K562 (cell line): ENCODE measurements around the gene LHX3. TPM values are rescaled to one million over a fixed set of nuclear protein-coding genes. Genes with fewer than 3 reads are reported as not detected.

ENCODE experiments used
- BMI1 ChIP-seq: fragments of 150-350 bp; IDR thresholded peaks from 2 replicates; pipeline ENCODE4 v1.6.1; 2014; ENCODE audit warnings: low read length
- CXXC5 ChIP-seq: fragments of 250-450 bp; sonication (Bioruptor Pico); IDR thresholded peaks from 2 replicates; pipeline ENCODE4 v1.8.0; 2022; ENCODE audit warnings: inconsistent platforms, mild to moderate bottlenecking, moderate library complexity
- EP400 ChIP-seq: fragments of 450-650 bp; IDR thresholded peaks from 2 replicates; pipeline ENCODE4 v1.6.1; 2017; ENCODE audit warnings: antibody characterized with exemption, mild to moderate bottlenecking, moderate library complexity
- FOXP1 ChIP-seq: sonication (generic); formaldehyde crosslinking; IDR thresholded peaks from 2 replicates; pipeline ENCODE4 v1.8.0; 2022; ENCODE audit warnings: mild to moderate bottlenecking, missing genetic modification reagents
- GTF2A2 ChIP-seq: IDR thresholded peaks from 2 replicates; pipeline ENCODE4 v1.6.1; 2016; ENCODE audit warnings: mild to moderate bottlenecking, missing genetic modification characterization, missing compliant biosample characterization
- GTF2E2 ChIP-seq: fragments of 200-800 bp; sonication (Bioruptor generic); IDR thresholded peaks from 2 replicates; pipeline ENCODE4 v1.6.1; 2016; ENCODE audit warnings: missing genetic modification characterization, missing compliant biosample characterization
- ILF3 ChIP-seq: fragments of 450-650 bp; IDR thresholded peaks from 2 replicates; pipeline ENCODE4 v1.6.1; 2018; ENCODE audit warnings: antibody characterized with exemption, mild to moderate bottlenecking, moderate library complexity, borderline replicate concordance
- MXI1 ChIP-seq: IDR thresholded peaks from 2 replicates; pipeline ENCODE4 v1.6.1; 2011; ENCODE audit warnings: low read depth, mild to moderate bottlenecking, improper control_type of control experiment, low read length
- NBN ChIP-seq: fragments of 450-650 bp; IDR thresholded peaks from 2 replicates; pipeline ENCODE4 v1.6.1; 2016; ENCODE audit warnings: low read depth, mild to moderate bottlenecking
- NFE2 ChIP-seq: IDR thresholded peaks from 2 replicates; pipeline ENCODE4 v1.6.1; 2014; ENCODE audit warnings: antibody characterized with exemption, low read depth
- REST ChIP-seq, 2 experiments: fragments of 450-650 bp; formaldehyde crosslinking in 1 of 2; IDR thresholded peaks; 2 replicates each; pipeline versions ENCODE4 v1.4.0 to v1.6.1; 2014 to 2020; ENCODE audit warnings: mild to moderate bottlenecking in 2 of 2, borderline replicate concordance in 1 of 2, low read depth in 1 of 2
- SMARCE1 ChIP-seq: fragments of 450-650 bp; IDR thresholded peaks from 2 replicates; pipeline ENCODE4 v1.7.1; 2016; ENCODE audit warnings: mild to moderate bottlenecking
- SNRNP70 ChIP-seq: fragments of 200-400 bp; formaldehyde crosslinking; optimal IDR thresholded peaks from 2 replicates; pipeline ENCODE3; 2017; ENCODE audit warnings: low read depth, low read length
- SREBF1 ChIP-seq: fragments of 150-350 bp; IDR thresholded peaks from 2 replicates; pipeline ENCODE4 v1.6.1; 2014; ENCODE audit warnings: antibody characterized with exemption, low read depth, low read length, borderline replicate concordance
- TFAP4 ChIP-seq: sonication (generic); formaldehyde crosslinking; IDR thresholded peaks from 2 replicates; pipeline ENCODE4 v1.8.0; 2022; ENCODE audit warnings: missing genetic modification reagents, mild to moderate bottlenecking, moderate library complexity, borderline replicate concordance
- U2AF2 ChIP-seq: fragments of 200-400 bp; formaldehyde crosslinking; optimal IDR thresholded peaks from 2 replicates; pipeline ENCODE3; 2017; ENCODE audit warnings: low read depth, mild to moderate bottlenecking, low read length
- ZBTB1 ChIP-seq: sonication (generic); formaldehyde crosslinking; IDR thresholded peaks from 2 replicates; pipeline ENCODE4 v1.8.1; 2023; ENCODE audit warnings: missing genetic modification reagents, low read depth, mild to moderate bottlenecking, borderline replicate concordance
- ZNF347 ChIP-seq: fragments of 450-650 bp; formaldehyde crosslinking; IDR thresholded peaks from 2 replicates; pipeline ENCODE4 v1.4.0; 2020; ENCODE audit warnings: low read depth, mild to moderate bottlenecking, moderate library complexity
- ZNF384 ChIP-seq: IDR thresholded peaks from 2 replicates; pipeline ENCODE4 v1.6.1; 2012; ENCODE audit warnings: low read depth, low read length, improper control_type of control experiment
- ZNF583 ChIP-seq: fragments of 250-450 bp; sonication (Bioruptor Pico); IDR thresholded peaks from 2 replicates; pipeline ENCODE4 v1.4.0; 2020
- ZNF696 ChIP-seq: fragments of 250-450 bp; sonication (Bioruptor Pico); conservative IDR thresholded peaks from 2 replicates; pipeline ENCODE4 v1.4.0; 2020; ENCODE audit warnings: mild to moderate bottlenecking, moderate library complexity
- ZNF717 ChIP-seq: fragments of 250-450 bp; sonication (Bioruptor Pico); IDR thresholded peaks from 2 replicates; pipeline ENCODE4 v1.5.0; 2021
- polyA plus RNA-seq, 8 experiments: library from polyadenylated mRNA; depleted of rRNA in 4 of 8; stranded (reverse) in 5 of 8; unstranded in 3 of 8; fragments of >200 nt; fragmentation: Nextera tagmentation in 2 of 8; fragmentation: Illumina TruSeq in 1 of 8; extraction: Ambion mirVana in 2 of 8; extraction: Trizol in 1 of 8; gene quantifications; 2 replicates each; pipeline versions ENCODE4 v1.2.1 to v1.2.3, GENCODE V29; 2011 to 2014; ENCODE audit warnings: inconsistent platforms in 1 of 8, missing spikeins in 1 of 8
- total RNA-seq, 7 experiments: library from RNA; depleted of rRNA in 6 of 7; stranded (reverse); fragments of >200 nt in 6 of 7; fragmentation: Illumina TruSeq in 2 of 7; extraction: Trizol in 2 of 7; gene quantifications; 2 replicates each; pipeline versions ENCODE4 v1.2.1 to v1.2.3, GENCODE V29; 2011 to 2021; ENCODE audit warnings: low replicate concordance in 1 of 7

The LHX3 gene
- total and polyA plus RNA-seq, 9 of the 15 experiments (the other 6 are each of a cell fraction or from before 2014, with no cell fraction given) = 0.09 TPM; not detected in 8

DNA sequence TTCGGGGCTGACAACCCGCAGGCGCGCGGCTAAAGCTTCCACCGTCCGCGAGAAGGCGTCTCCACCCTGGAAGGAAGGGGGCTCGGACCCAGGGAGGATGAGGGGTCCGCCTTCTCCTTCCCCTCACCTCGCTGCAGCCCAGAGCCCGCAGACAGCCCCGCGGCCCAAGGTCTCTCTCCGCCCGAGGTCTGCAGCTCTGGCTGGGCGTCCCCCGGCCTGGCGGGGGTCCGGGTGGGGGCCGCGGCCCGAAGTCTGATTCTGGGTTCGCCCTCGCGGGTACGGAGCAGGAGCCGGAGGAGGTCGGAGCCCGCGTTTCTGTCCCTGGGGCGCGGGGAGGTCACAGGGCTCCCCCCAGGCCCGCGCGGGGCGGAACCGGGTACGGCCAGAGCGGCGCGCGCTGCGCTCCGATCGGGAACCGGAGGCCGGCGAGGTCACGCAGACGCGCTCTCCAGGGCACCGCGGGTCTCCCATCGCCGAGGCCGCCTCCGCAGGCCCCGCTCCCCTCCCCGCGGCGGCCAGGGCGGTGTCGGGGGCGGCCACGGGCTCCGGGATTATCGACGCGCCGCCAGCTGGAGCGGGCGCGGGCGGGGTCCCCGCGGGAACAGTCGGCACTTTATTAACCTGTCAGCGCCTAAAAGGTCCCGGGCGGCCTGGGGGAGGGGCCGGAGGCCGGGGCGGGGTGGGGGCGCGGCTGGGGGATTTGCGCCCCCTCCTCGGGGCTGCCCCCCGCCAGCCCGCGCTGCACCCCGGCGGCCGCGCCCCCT is 11.6 kb downstream of the LHX3 start (continued):
- TF ChIP-seq REST (IDR thresholded peaks at IDR 0.05; ENCODE audit: borderline replicate concordance) (peak; percentile 21; the same call in 1 of the 2 replicates), REST (CRISPR knock-in tag; IDR thresholded peaks at IDR 0.05; ENCODE audit: low read depth) (no peak), SMARCE1 (no peak), ZBTB1 (CRISPR knock-in tag) (peak; percentile 44; the same call in 1 of the 2 replicates), BMI1 (no peak), TFAP4 (CRISPR knock-in tag) (peak; percentile 75), ZNF384 (no peak), ZNF347 (CRISPR knock-in tag) (no peak), FOXP1 (CRISPR knock-in tag) (no peak), NBN (no peak), GTF2E2 (tag) (no peak), ZNF583 (CRISPR knock-in tag) (no peak), GTF2A2 (tag) (no peak), ZNF717 (0 out of 2 replicates have a peak, but pooled peaks have one; percentile 29), CXXC5 (CRISPR knock-in tag) (peak; percentile 86), NFE2 (no peak), SREBF1 (no peak), U2AF2 (no peak), ZNF696 (CRISPR knock-in tag) (no peak), EP400 (no peak), ILF3 (no peak), MXI1 (no peak), SNRNP70 (no peak)
